ENCODE data around the gene FEV.

The FEV gene

DNA sequence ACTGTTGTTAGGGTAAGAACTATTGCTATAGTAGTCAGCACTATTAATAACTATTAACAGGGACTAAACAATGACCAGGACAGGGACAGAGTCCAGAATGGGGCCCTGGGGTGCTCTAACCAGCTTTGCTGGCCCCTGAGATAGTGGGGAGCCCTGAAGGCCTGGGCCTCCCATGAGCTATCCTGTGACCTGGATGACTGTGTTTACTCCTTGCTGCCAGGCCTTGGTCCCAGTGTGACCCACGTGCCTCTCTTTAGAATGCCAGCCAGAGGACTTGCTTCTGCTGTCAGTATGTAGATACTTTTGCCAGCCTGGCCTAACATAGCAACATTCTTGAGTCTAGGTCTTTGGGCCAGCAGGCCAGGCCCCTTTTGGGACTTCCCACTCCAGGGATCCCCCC is 14.1 kb downstream of the FEV start:
- Histone ChIP-seq H3K27me3 (ENCODE audit: control insufficient read depth, insufficient read depth, low read length) (no peaks in the 10 kb centered on the region), H3K27ac (ENCODE audit: low read depth, low read length) (no peak overlapping the region), H3K9ac (ENCODE audit: low read length) (no peak overlapping the region), H3K4me3 (ENCODE audit: low read length) (no peak overlapping the region), H3K4me1 (ENCODE audit: control insufficient read depth, insufficient read depth, low read length) (no peaks in the 10 kb centered on the region), H3K36me3 (ENCODE audit: control insufficient read depth, insufficient read depth, low read length) (no peaks in the 10 kb centered on the region)

DNA sequence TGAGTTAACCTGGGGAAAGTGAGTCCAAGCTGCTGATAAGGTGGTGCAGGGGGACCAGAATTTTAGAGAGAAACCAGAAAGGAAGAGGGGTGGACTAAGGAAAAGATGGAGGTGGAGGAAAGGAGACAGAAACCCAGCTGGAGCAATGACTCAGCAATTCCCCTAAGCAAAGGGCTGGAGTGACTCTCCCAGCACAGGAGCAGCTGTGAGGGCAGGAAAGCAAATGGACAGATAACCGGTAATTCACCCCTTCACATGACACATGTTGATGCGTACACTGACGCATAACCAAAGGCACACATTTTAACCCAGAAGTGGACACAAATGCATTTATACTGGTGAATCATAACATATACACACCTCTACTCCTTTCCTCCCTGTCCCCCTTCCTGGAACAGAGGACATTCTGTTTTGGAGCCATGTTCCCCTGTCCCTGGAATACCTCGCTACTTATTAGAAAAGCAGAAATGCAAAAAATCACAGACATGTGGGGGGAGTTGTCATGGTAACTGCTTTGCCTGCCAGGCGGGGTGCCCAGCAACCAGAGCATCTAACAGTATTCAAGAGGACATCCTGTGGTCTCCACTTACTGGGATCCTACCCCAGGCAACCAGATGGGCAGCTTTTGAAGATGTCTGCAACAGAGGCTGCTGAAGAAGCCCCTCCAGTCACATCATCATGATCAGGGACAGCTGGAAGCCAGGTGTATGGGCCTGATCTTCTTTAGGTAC is 20.8 kb downstream of the FEV start:
- H3K27me3 ChIP-seq (ENCODE audit: control insufficient read depth, insufficient read depth, low read length): peaks cover 38% of the 10 kb centered on the region
- H3K27ac ChIP-seq (ENCODE audit: low read depth, low read length): no peak overlapping the region
- H3K9ac ChIP-seq (ENCODE audit: low read length): no peak overlapping the region

DNA sequence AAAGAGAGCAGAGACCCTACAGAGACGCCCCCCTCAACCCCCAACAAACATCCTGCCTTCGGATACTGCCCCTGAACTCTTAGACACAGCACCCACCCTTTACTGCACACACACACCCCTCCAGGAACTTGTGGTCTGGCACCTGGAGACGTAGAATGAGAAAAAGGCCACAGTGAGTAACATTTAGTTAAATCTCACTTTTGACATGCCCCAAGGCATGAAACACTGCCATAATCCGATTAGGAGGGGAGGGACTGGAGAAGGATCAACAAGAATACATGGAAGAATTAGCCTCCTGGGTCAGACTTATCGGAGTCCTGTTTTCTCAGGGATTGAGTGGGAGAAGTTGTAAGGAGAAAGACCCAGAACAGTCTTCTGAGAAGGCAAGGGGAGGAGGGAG is 21.4 kb downstream of the FEV start:
- Histone ChIP-seq H3K4me1 (ENCODE audit: control insufficient read depth, insufficient read depth, low read length) (no peaks in the 10 kb centered on the region), H3K4me3 (ENCODE audit: low read length) (no peak overlapping the region), H3K36me3 (ENCODE audit: control insufficient read depth, insufficient read depth, low read length) (no peaks in the 10 kb centered on the region), H3K9ac (ENCODE audit: low read length) (no peak overlapping the region), H3K27me3 (ENCODE audit: control insufficient read depth, insufficient read depth, low read length) (peaks cover 44% of the 10 kb centered on the region), H3K27ac (ENCODE audit: low read depth, low read length) (no peak overlapping the region)

More for the DNA sequence above, 20.8 kb downstream of the FEV start:
- no peaks in the 10 kb centered on the region for H3K36me3 ChIP-seq (ENCODE audit: control insufficient read depth, insufficient read depth, low read length)
- H3K4me1 ChIP-seq (ENCODE audit: control insufficient read depth, insufficient read depth, low read length): no peaks in the 10 kb centered on the region
- H3K4me3 ChIP-seq (ENCODE audit: low read length): no peak overlapping the region

DNA sequence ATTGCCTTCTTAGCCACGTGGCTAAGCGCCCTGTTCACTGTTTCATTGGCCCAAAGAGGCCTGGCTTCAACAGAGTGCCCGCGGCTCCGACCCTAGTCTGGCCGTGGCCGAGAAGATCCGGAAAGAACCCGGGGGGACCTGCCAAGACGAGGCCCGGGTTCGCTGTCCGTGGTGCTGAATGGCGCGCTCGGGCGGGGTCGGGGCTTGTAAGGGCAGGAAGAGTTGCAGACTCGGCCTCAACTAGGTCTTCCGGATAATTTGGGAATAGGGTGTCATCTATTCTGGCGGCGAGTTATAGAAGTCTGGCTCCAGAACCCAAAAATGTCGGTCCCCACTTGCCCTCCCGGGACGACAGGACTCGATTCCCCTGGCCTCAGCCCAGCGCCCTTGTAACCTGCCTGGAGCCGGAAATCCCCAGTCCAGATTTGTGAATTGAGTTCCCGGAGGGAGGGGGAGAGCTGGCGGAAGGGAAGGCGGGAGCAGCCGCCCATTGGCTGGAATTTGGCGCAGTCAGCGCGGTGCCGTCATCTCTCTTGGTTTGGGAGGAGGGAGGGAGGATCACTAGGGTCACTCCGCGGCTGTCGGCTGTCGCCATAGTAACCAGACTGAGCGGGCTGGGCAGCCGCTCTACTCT is 22.0 kb downstream of the FEV start:
- Histone ChIP-seq H3K4me1 (ENCODE audit: control insufficient read depth, insufficient read depth, low read length) (no peaks in the 10 kb centered on the region), H3K9ac (ENCODE audit: low read length) (no peak overlapping the region), H3K27ac (ENCODE audit: low read depth, low read length) (no peak overlapping the region), H3K27me3 (ENCODE audit: control insufficient read depth, insufficient read depth, low read length) (peaks cover 47% of the 10 kb centered on the region), H3K36me3 (ENCODE audit: control insufficient read depth, insufficient read depth, low read length) (no peaks in the 10 kb centered on the region), H3K4me3 (ENCODE audit: low read length) (no peak overlapping the region)

DNA sequence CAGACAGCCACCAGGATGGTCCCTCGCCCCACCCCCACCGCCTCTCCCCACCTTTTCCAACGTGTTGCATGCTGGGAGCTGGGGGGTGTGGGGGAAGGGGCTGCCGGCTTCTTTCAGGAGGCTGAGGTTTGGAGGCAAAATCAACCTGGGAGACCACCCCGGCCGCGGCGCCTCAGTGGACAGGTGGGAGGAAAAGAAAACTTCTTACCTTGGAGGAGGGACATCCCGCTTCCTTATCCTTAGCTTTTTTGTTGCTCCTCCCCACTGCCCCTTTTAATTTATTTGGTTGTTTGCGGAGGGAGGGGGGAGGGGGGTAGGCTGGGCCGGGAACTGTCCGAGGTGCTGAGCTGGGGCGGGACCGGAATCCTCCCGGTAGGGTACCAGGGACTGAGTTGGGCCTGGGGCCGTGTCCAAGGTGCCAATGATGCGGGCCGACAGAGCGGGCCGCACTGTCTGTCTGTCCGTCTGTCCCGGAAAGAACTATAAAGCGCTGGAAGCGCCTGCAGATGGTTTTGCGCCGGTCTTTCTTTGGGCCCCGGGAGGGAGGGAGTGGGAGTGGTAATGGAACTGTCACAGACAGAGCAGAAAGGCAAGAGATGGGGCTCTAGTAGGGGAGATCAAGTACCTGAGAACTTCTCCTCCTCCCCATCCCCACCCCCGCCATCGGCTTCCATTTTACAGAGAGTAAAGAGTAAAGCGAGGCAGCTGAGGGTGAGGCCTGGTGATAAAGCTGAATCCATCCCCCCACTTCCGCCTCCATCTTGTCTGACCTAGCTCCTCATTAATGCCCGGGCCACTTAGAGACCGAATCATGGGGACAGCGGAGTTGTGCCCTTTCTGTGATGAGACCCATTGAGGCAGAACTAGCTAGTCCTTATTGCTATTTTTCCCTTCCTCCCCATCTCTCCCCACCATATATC is 23.1 kb downstream of the FEV start:
- Histone ChIP-seq H3K4me1 (ENCODE audit: control insufficient read depth, insufficient read depth, low read length) (no peaks in the 10 kb centered on the region), H3K9ac (ENCODE audit: low read length) (no peak overlapping the region), H3K4me3 (ENCODE audit: low read length) (no peak overlapping the region), H3K36me3 (ENCODE audit: control insufficient read depth, insufficient read depth, low read length) (no peaks in the 10 kb centered on the region), H3K27ac (ENCODE audit: low read depth, low read length) (no peak overlapping the region), H3K27me3 (ENCODE audit: control insufficient read depth, insufficient read depth, low read length) (peaks cover 48% of the 10 kb centered on the region)

DNA sequence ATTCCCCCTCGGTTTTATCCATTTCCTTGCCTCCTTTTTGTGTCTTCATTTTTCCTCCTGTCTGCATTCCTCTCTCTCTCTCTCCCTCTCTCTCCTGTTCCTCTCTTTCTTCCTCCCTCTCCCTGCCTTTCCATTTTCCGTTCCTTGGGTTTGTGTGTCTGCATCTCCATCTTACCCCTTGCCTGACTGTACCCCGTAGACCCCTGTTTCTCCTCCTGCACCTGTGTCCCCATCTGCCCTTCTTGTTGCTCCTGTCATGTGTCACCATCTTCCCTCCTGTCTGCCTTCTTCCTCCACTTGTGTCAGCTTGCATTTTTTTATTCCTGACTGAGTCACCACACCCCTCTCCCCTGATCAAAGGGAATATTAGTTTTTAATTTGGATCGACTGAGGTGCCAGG is 23.8 kb downstream of the FEV start:
- H3K36me3 ChIP-seq (ENCODE audit: control insufficient read depth, insufficient read depth, low read length): no peaks in the 10 kb centered on the region
- no peak overlapping the region for H3K4me3 ChIP-seq (ENCODE audit: low read length)
- no peak overlapping the region for H3K27ac ChIP-seq (ENCODE audit: low read depth, low read length)
- no peaks in the 10 kb centered on the region for H3K4me1 ChIP-seq (ENCODE audit: control insufficient read depth, insufficient read depth, low read length)
- H3K9ac ChIP-seq (ENCODE audit: low read length): no peak overlapping the region
- peaks cover 48% of the 10 kb centered on the region for H3K27me3 ChIP-seq (ENCODE audit: control insufficient read depth, insufficient read depth, low read length)

DNA sequence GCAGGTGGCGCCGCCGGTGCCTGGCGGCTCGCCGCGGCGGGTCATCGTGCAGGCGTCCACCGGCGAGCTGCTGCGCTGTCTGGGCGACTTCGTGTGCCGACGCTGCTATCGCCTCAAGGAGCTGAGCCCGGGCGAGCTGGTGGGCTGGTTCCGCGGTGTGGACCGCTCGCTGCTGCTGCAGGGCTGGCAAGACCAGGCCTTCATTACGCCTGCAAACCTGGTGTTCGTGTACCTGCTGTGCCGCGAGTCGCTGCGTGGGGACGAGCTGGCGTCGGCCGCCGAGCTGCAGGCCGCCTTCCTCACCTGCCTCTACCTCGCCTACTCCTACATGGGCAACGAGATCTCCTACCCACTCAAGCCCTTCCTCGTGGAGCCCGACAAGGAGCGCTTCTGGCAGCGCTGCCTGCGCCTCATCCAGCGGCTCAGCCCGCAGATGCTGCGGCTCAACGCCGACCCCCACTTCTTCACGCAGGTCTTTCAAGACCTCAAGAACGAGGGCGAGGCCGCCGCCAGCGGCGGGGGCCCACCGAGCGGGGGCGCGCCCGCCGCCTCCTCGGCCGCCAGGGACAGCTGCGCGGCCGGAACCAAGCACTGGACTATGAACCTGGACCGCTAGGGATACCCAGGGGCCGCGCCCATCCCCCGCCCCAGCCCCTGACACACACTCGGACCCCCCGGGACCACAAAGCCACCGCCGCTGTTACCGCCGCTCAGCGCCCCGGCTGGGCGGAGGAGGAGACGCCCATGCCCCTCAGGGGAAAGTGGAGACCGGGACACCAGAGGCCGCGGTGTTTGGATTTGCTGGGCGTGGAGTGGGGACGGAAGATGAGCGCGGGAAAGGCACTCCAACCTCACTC is 24.4 kb downstream of the FEV start:
- Histone ChIP-seq H3K27me3 (ENCODE audit: control insufficient read depth, insufficient read depth, low read length) (peaks cover 48% of the 10 kb centered on the region), H3K9ac (ENCODE audit: low read length) (no peak overlapping the region), H3K27ac (ENCODE audit: low read depth, low read length) (no peak overlapping the region), H3K4me3 (ENCODE audit: low read length) (no peak overlapping the region), H3K36me3 (ENCODE audit: control insufficient read depth, insufficient read depth, low read length) (no peaks in the 10 kb centered on the region), H3K4me1 (ENCODE audit: control insufficient read depth, insufficient read depth, low read length) (no peaks in the 10 kb centered on the region)

DNA sequence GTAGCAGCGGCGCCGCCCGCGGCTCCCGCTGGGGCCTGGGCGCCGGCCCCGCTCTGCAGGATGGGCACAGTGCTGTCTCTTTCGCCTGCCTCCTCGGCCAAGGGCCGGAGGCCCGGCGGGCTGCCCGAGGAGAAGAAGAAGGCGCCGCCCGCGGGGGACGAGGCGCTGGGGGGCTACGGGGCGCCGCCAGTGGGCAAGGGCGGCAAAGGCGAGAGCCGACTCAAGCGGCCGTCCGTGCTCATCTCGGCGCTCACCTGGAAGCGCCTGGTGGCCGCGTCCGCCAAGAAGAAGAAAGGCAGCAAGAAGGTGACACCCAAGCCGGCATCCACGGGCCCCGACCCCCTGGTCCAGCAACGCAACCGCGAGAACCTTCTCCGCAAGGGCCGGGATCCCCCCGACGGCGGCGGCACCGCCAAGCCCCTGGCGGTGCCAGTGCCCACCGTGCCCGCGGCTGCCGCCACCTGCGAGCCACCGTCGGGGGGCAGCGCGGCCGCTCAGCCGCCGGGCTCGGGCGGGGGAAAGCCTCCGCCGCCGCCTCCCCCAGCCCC is 25.1 kb downstream of the FEV start:
- H3K27me3 ChIP-seq (ENCODE audit: control insufficient read depth, insufficient read depth, low read length): peaks cover 51% of the 10 kb centered on the region
- H3K27ac ChIP-seq (ENCODE audit: low read depth, low read length): no peak overlapping the region
- H3K36me3 ChIP-seq (ENCODE audit: control insufficient read depth, insufficient read depth, low read length): no peaks in the 10 kb centered on the region
- H3K4me1 ChIP-seq (ENCODE audit: control insufficient read depth, insufficient read depth, low read length): no peaks in the 10 kb centered on the region
- H3K4me3 ChIP-seq (ENCODE audit: low read length): peak overlapping the region; percentile 20
- no peak overlapping the region for H3K9ac ChIP-seq (ENCODE audit: low read length)

DNA sequence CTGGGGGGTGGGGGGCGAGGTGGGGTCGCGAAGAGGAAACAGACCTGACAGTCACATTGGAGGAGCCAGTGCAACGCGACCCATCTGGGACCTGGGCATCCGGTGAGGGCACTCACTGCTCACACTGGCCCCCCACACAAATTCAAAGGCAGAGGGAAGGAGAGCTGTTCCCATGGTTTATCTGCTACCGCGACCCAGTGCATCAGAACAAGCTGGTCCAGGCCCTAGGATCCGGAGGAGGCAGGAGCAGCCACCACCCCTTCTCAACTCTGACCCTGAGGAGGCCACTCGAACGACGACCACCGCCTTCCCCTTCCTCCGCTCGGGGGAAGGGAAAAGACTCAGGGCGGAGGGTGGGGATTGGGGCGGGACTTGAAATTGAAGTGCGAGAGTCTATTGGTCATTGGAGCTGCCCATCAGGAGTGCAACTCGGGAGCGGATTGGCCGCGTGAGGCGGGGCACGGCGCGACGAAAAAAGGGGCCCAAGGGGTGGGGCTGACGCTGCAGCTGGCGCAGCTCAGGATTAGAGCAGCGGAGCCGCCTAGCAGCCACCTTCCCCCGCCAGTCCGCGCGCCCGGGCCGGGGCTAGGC is 25.7 kb downstream of the FEV start, which contains the start of gene CDK5R2:
Gene CDK5R2, plus strand, starts transcription at position 526 of the 591 bp plus-strand sequence. CDS start 155 bp downstream, outside the sequence.
- no peaks in the 10 kb centered on the region for H3K36me3 ChIP-seq (ENCODE audit: control insufficient read depth, insufficient read depth, low read length)
- H3K27ac ChIP-seq (ENCODE audit: low read depth, low read length): no peak within 1 kb of the TSS
- peaks cover 50% of the 10 kb centered on the region for H3K27me3 ChIP-seq (ENCODE audit: control insufficient read depth, insufficient read depth, low read length)
- H3K4me3 ChIP-seq (ENCODE audit: low read length): peak within 1 kb of the TSS; percentile 20
- no peak within 1 kb of the TSS for H3K9ac ChIP-seq (ENCODE audit: low read length)
- H3K4me1 ChIP-seq (ENCODE audit: control insufficient read depth, insufficient read depth, low read length): no peaks in the 10 kb centered on the region

DNA sequence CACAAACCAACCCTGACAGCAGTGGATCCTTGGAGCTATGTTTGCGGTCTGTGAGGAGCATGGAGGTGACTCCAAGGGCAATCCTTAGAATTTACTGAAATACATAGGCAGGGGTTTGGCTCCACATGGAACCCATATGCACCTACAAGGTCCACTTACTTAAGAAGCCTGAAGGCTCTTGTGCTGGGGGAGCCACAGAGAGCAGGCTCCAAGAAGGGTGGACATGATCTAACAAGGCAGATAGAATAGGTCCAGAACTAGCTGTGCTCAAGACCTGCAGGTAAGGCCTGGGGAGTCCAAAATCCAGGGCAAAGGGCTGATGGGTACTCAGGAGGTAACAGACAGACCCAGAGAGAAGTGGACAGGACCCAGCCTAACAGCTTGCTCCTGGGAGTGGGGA is 26.7 kb downstream of the FEV start:
- Histone ChIP-seq H3K36me3 (ENCODE audit: control insufficient read depth, insufficient read depth, low read length) (no peaks in the 10 kb centered on the region), H3K4me3 (ENCODE audit: low read length) (no peak overlapping the region), H3K9ac (ENCODE audit: low read length) (no peak overlapping the region), H3K4me1 (ENCODE audit: control insufficient read depth, insufficient read depth, low read length) (no peaks in the 10 kb centered on the region), H3K27me3 (ENCODE audit: control insufficient read depth, insufficient read depth, low read length) (peaks cover 42% of the 10 kb centered on the region), H3K27ac (ENCODE audit: low read depth, low read length) (no peak overlapping the region)

DNA sequence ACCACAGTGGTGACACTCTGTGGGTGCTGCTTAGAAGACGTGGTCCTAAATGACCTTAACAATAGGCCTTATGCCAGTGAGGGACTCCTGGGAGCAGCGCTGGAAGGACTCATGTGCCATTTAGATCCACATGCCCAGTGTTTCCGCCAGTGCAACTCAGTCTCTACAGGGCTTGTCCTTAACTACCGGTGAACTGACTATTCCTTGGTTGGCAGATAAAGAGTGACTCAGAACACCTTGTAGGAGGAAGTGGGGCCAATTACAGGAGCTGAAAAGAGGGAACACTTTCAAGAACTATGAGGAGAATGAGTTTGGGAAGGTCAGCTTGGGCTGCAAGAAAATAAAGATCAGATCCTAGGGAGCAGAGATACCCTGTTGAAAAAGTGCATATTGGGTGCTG is 27.3 kb downstream of the FEV start:
- no peak overlapping the region for H3K27ac ChIP-seq (ENCODE audit: low read depth, low read length)
- H3K4me3 ChIP-seq (ENCODE audit: low read length): no peak overlapping the region
- peaks cover 37% of the 10 kb centered on the region for H3K27me3 ChIP-seq (ENCODE audit: control insufficient read depth, insufficient read depth, low read length)
- H3K9ac ChIP-seq (ENCODE audit: low read length): no peak overlapping the region
- no peaks in the 10 kb centered on the region for H3K36me3 ChIP-seq (ENCODE audit: control insufficient read depth, insufficient read depth, low read length)
- no peaks in the 10 kb centered on the region for H3K4me1 ChIP-seq (ENCODE audit: control insufficient read depth, insufficient read depth, low read length)
